NCI-H345 treated with DMSO at 0.1 percent for 48 hours (cell line): ENCODE measurements around the gene PPP1R13B.

Experiments used
- DNase-seq: peaks from one replicate; lab custom pipeline; 2025; ENCODE audit not compliant: unreplicated experiment; lab: John Stamatoyannopoulos, UW

Gene PPP1R13B

GRCh38 chr14:103881268-103882201 lies 34.2 kb upstream of the PPP1R13B start:
- DNase-seq = no peak

- DNase-seq = no peak
These were observed 33.2 kb upstream of the PPP1R13B start for GRCh38 chr14:103880348-103881267.

GRCh38 chr14:103879570-103880347 lies 32.4 kb upstream of the PPP1R13B start:
- DNase-seq = no peak

- DNase-seq = no peak
These were observed 31.8 kb upstream of the PPP1R13B start for GRCh38 chr14:103879118-103879569.

- DNase-seq = no peak
These were observed 30.8 kb upstream of the PPP1R13B start for GRCh38 chr14:103878180-103878579.

- DNase-seq = no peak
These were observed 27.6 kb upstream of the PPP1R13B start for GRCh38 chr14:103875010-103875409.

- DNase-seq = no peak
These were observed 25.2 kb upstream of the PPP1R13B start for GRCh38 chr14:103872481-103873113.

GRCh38 chr14:103871596-103872480 lies 24.5 kb upstream of the PPP1R13B start:
- DNase-seq = no peak

- no peak for DNase-seq
These were observed 23.7 kb upstream of the PPP1R13B start for GRCh38 chr14:103870891-103871595.

GRCh38 chr14:103870144-103870876 lies 22.9 kb upstream of the PPP1R13B start:
- DNase-seq = no peak

GRCh38 chr14:103869406-103870143 lies 22.2 kb upstream of the PPP1R13B start:
- no peak for DNase-seq

- DNase-seq = no peak
These were observed 21.0 kb upstream of the PPP1R13B start for GRCh38 chr14:103868242-103868897.

- no peak for DNase-seq
These were observed 20.2 kb upstream of the PPP1R13B start for GRCh38 chr14:103867523-103867953.

GRCh38 chr14:103867020-103867419 lies 19.6 kb upstream of the PPP1R13B start:
- no peak for DNase-seq

GRCh38 chr14:103863245-103863644 lies 15.9 kb upstream of the PPP1R13B start:
- no peak for DNase-seq

GRCh38 chr14:103862393-103862782 lies 15.0 kb upstream of the PPP1R13B start:
- DNase-seq = no peak
